Heart right ventricle (tissue), 16 donors: ENCODE results near the gene MIPEP. TPM values are rescaled to one million over a fixed set of nuclear protein-coding genes. Genes with fewer than 3 reads are reported as not detected.
"Not testable (repeated sequence)": the region's sequence is repeated elsewhere in the genome, so short reads cannot be mapped to it uniquely, and the experiment has no call there.

Source experiments
- ATAC-seq, 8 donors: fragments of 200-7000 bp; cut with Tn5 transposase; one replicate each; pipeline ENCODE4 v1.9.1; 2020; ENCODE audit warnings: mild to moderate bottlenecking in 8 of 8, moderate library complexity in 8 of 8, moderate number of reproducible peaks in 1 of 8
- DNase-seq, 2 donors: peaks; one replicate each; pipeline ENCODE4 v3.0.0-alpha.2; 2020
- H3K27ac ChIP-seq, 10 donors: fragments of 200-600 bp; sonication (generic) in 2 of 10; one replicate each; pipeline versions ENCODE4 v1.5.0 to v1.8.0; 2020 to 2022; ENCODE audit warnings: mild to moderate bottlenecking in 3 of 10
- H3K27me3 ChIP-seq, 7 donors: fragments of 200-600 bp; one replicate each; pipeline ENCODE4 v1.8.0; 2021 to 2022; ENCODE audit warnings: mild to moderate bottlenecking in 2 of 7
- H3K36me3 ChIP-seq, 9 donors: fragments of 200-600 bp; sonication (generic) in 1 of 9; one replicate each; pipeline versions ENCODE4 v1.5.0 to v1.8.0; 2020 to 2022; ENCODE audit warnings: mild to moderate bottlenecking in 2 of 9
- H3K4me1 ChIP-seq, 9 donors: fragments of 200-600 bp; sonication (generic) in 1 of 9; one replicate each; pipeline versions ENCODE4 v1.5.0 to v1.8.0; 2020 to 2022; ENCODE audit warnings: mild to moderate bottlenecking in 4 of 9
- H3K4me3 ChIP-seq, 10 donors: fragments of 200-600 bp; sonication (generic) in 2 of 10; one replicate each; pipeline versions ENCODE4 v1.5.0 to v1.8.0; 2020 to 2022; ENCODE audit warnings: mild to moderate bottlenecking in 7 of 10, moderate library complexity in 2 of 10
- H3K9me3 ChIP-seq, 11 donors: fragments of 200-600 bp in 10 of 11; sonication (generic) in 2 of 11; one replicate each; pipeline versions ENCODE4 v1.5.0 to v1.8.0; 2013 to 2022; ENCODE audit warnings: mild to moderate bottlenecking in 2 of 11, control low read depth in 1 of 11, moderate library complexity in 1 of 11
- CTCF ChIP-seq, 9 donors: fragments of 200-600 bp; sonication (generic) in 2 of 9; IDR thresholded peaks; one replicate each; pipeline versions ENCODE4 v1.5.0 to v1.8.0; 2021 to 2022; ENCODE audit warnings: antibody characterized with exemption in 9 of 9, mild to moderate bottlenecking in 5 of 9, moderate library complexity in 1 of 9
- WGBS, 2 donors: extraction: QIAGEN DNeasy Blood & Tissue Kit; methylation state at CpG; one replicate each; pipeline ENCODE4 v1.1.7; 2013; ENCODE audit warnings: inconsistent platforms in 1 of 2; 5-methylcytosine and 5-hydroxymethylcytosine counted together
- intact Hi-C, 10 donors: fragments of 100-400 bp; cut with DNase I; formaldehyde crosslinking; loops; one replicate each; pipeline versions ENCODE4 v1.11.1 to v1.14.2; 2022
- polyA plus RNA-seq, 2 donors: library from polyadenylated mRNA; stranded (reverse); fragments of 200-250 nt; gene quantifications; one replicate each; pipeline ENCODE4 v1.2.3, GENCODE V29; 2013
- total RNA-seq, 10 donors: library from RNA; stranded (reverse); fragmentation: NEBNext Ultra II Directional in 3 of 10; extraction: Animal tissue kit (Norgen Biotek cat#: 25700) in 3 of 10; gene quantifications; one replicate each; pipeline versions ENCODE4 v1.2.1 to v1.2.4, GENCODE V29; 2021 to 2023
- donor health status: Arrhythmogenic right ventricular cardiomyopathy.
- donor health status: ischemic (EF 13 %, LVEDD 7.1; RV severe dilation, severe dysfunction).
- donor health status: healthy with polysubstance abuse.
- donor health status: DM: no; HTN: yes; CAD: no.
- donor health status: DM: no; HTN: no; CAD: no.
- donor health status: ischemic (EF 25% LVEDD 6.9; RV normal size, moderate dysfunction).
- donor health status: ischemic (EF 25% LVEDD 5.7; RV mildly dilated, moderate dysfunction).
- donor health status: healthy.
- donor health status: DM: yes; HTN: yes; CAD: no.
- donor health status: Ischemic cardiomyopathy.
- donor health status: ischemic (EF 35%, LVEDD 5.7; RV mildly dilated, moderate dysfunction).
- donor health status: nonischemic (EF 11% LVEDD 7.7; RV severe dilation, severe dysfunction).
- donor health status: DM: yes; HTN: yes; CAD: no.
- donor health status: PGD.
- donor health status: ischemic (EF 29% LVEDD 5.4; RV normal size, mild dysfunction).
- donor health status: nonischemic (EF 23%, LVEDD 6.1; RV moderate dilation, normal function).

The MIPEP gene
- total and polyA plus RNA-seq, 12 donors: 23.4 to 83.4 (median 44.1) TPM

GRCh38 chr13:23898101-23898500, 8.9 kb upstream of the MIPEP start:
- ATAC-seq (no peak), DNase-seq (no peak)
- peaks cover 2 to 25% (median 14%) of the 10 kb centered on the region in 7 donors for H3K27me3 ChIP-seq
- H3K27ac ChIP-seq: no peak overlapping the region
- H3K9me3 ChIP-seq: no peaks in the 10 kb centered on the region
- 67 to 76% methylated on average over 8 of the region's 8 CpGs for WGBS, 2 donors
- H3K4me1 ChIP-seq: peaks cover 0 to 17% (median 4%) of the 10 kb centered on the region in 9 donors
- H3K4me3 ChIP-seq: no peak overlapping the region
- TF ChIP-seq CTCF (IDR thresholded peaks at IDR 0.05): no peak
- intact Hi-C loops: no loop called here
- no peaks in the 10 kb centered on the region for H3K36me3 ChIP-seq

GRCh38 chr13:23897452-23897919, 8.3 kb upstream of the MIPEP start, which contains the start of gene C1QTNF9B:
TSS of gene C1QTNF9B (minus strand) at chr13:23897502.
- WGBS, 2 donors: 85 to 90% methylated on average over 3 of the region's 3 CpGs

GRCh38 chr13:23894746-23895145, 5.5 kb upstream of the MIPEP start:
- 85 to 88% methylated on average over 10 of the region's 12 CpGs for WGBS, 2 donors
- intact Hi-C loops: loop anchor here in 2 of 10 donors (5.0 kb wide), 1 partner anchor 428 kb away; no protein-coding TSS in a partner anchor

More at GRCh38 chr13:23897452-23897919, 8.3 kb upstream of the MIPEP start, which contains the start of gene C1QTNF9B:
- intact Hi-C loops, ATAC-seq, H3K27ac ChIP-seq, DNase-seq, H3K36me3 ChIP-seq, H3K4me3 ChIP-seq, H3K9me3 ChIP-seq: not testable (repeated sequence)
- Histone ChIP-seq H3K27me3 (peaks cover 0 to 19% (median 8%) of the 10 kb centered on the region in 7 donors), H3K4me1 (peaks cover 0 to 10% (median 0%) of the 10 kb centered on the region in 9 donors)

GRCh38 chr13:23893791-23894190, 4.6 kb upstream of the MIPEP start:
- intact Hi-C loops: loop anchor here in 2 of 10 donors (5.0 kb wide), 1 partner anchor 429 kb away; no protein-coding TSS in a partner anchor
- not testable (repeated sequence) for H3K27ac ChIP-seq, H3K36me3 ChIP-seq, H3K4me1 ChIP-seq, H3K4me3 ChIP-seq, H3K27me3 ChIP-seq, ATAC-seq, H3K9me3 ChIP-seq, DNase-seq
- WGBS, 2 donors: 63 to 83% methylated on average over 1 of the region's 4 CpGs

More at GRCh38 chr13:23894746-23895145, 5.5 kb upstream of the MIPEP start:
- not testable (repeated sequence) for H3K9me3 ChIP-seq, H3K27ac ChIP-seq, H3K4me1 ChIP-seq, H3K4me3 ChIP-seq, ATAC-seq, DNase-seq, H3K36me3 ChIP-seq, H3K27me3 ChIP-seq

GRCh38 chr13:23889615-23890607, 711 bp upstream of the MIPEP start:
- WGBS, 2 donors: 39 to 45% methylated on average over 15 of the region's 15 CpGs
- intact Hi-C loops: loop anchor here in 3 of 10 donors (5.0 kb wide), 2 partner anchors 423 to 432 kb away; no protein-coding TSS in a partner anchor
- no peak for DNase-seq
- Histone ChIP-seq H3K36me3 (peaks cover 0 to 14% (median 3%) of the 10 kb centered on the region in 9 donors), H3K9me3 (no peaks in the 10 kb centered on the region), H3K4me1 (peaks cover 0 to 25% (median 11%) of the 10 kb centered on the region in 9 donors), H3K27ac (peak overlapping the region in 8 of 10 donors; percentile 39 to 94 (median 86)), H3K27me3 (no peaks in the 10 kb centered on the region), H3K4me3 (peak overlapping the region; percentile 70 to 100 (median 89))
- TF ChIP-seq CTCF (IDR thresholded peaks at IDR 0.05): peak in 2 of 9 donors; percentile 1 to 10
- no peak for ATAC-seq

GRCh38 chr13:23884361-23884760, 4.8 kb downstream of the MIPEP start:
- ATAC-seq, DNase-seq, H3K4me3 ChIP-seq, H3K27me3 ChIP-seq, H3K27ac ChIP-seq, H3K9me3 ChIP-seq, intact Hi-C loops: not testable (repeated sequence)
- 80 to 82% methylated on average over 3 of the region's 3 CpGs for WGBS, 2 donors
- H3K4me1 ChIP-seq: peaks cover 0 to 20% (median 11%) of the 10 kb centered on the region in 9 donors
- peaks cover 0 to 36% (median 8%) of the 10 kb centered on the region in 9 donors for H3K36me3 ChIP-seq
